Activated CD4-positive, alpha-beta memory T cell treated with anti-CD3 and anti-CD28 coated beads, Interleukin-2, amount 10 ng/mL, durations not matched to agents 7 days and 5 days (primary cell): ENCODE data around the gene GGT1. TPM values are rescaled to one million over a fixed set of nuclear protein-coding genes. Genes with fewer than 3 reads are reported as not detected.
"Not testable (repeated sequence)": the region's sequence is repeated elsewhere in the genome, so short reads cannot be mapped to it uniquely, and the experiment has no call there.

Experiments used
- CTCF ChIA-PET: fragments of 350-600 bp; sonication (Branson Sonifier 250); formaldehyde crosslinking; loops from one replicate; lab custom pipeline; 2021; ENCODE audit warnings: antibody characterized with exemption, inconsistent platforms; lab: Charles Lee
- POLR2A ChIA-PET: fragments of 350-600 bp; sonication (Branson Sonifier 250); formaldehyde crosslinking; loops from one replicate; lab custom pipeline; 2021; ENCODE audit warnings: antibody characterized with exemption; lab: Charles Lee
- DNase-seq: peaks from one replicate; pipeline ENCODE4 v3.0.0-alpha.2; 2020
- H3K27ac Mint-ChIP-seq: one replicate; pipeline ENCODE4 v1.8.0; 2021; ENCODE audit warnings: mild to moderate bottlenecking, mixed read lengths
- H3K27me3 Mint-ChIP-seq: one replicate; pipeline ENCODE4 v1.8.0; 2021; ENCODE audit warnings: mixed read lengths
- H3K36me3 Mint-ChIP-seq: one replicate; pipeline ENCODE4 v1.8.0; 2021; ENCODE audit warnings: low read depth, mixed read lengths
- H3K4me1 Mint-ChIP-seq: one replicate; pipeline ENCODE4 v1.8.0; 2021; ENCODE audit warnings: mixed read lengths
- H3K4me3 Mint-ChIP-seq: one replicate; pipeline ENCODE4 v1.8.0; 2021; ENCODE audit warnings: mild to moderate bottlenecking, mixed read lengths
- H3K9me3 Mint-ChIP-seq: one replicate; pipeline ENCODE4 v1.8.0; 2021; ENCODE audit warnings: mixed read lengths
- total RNA-seq, 2 experiments: library from RNA; stranded (reverse); gene quantifications; one replicate each; pipeline ENCODE4 v1.2.3, GENCODE V29; 2021

The GGT1 gene
- total RNA-seq, result 10 to 100 TPM; 64.6 to 68.4 TPM

DNA sequence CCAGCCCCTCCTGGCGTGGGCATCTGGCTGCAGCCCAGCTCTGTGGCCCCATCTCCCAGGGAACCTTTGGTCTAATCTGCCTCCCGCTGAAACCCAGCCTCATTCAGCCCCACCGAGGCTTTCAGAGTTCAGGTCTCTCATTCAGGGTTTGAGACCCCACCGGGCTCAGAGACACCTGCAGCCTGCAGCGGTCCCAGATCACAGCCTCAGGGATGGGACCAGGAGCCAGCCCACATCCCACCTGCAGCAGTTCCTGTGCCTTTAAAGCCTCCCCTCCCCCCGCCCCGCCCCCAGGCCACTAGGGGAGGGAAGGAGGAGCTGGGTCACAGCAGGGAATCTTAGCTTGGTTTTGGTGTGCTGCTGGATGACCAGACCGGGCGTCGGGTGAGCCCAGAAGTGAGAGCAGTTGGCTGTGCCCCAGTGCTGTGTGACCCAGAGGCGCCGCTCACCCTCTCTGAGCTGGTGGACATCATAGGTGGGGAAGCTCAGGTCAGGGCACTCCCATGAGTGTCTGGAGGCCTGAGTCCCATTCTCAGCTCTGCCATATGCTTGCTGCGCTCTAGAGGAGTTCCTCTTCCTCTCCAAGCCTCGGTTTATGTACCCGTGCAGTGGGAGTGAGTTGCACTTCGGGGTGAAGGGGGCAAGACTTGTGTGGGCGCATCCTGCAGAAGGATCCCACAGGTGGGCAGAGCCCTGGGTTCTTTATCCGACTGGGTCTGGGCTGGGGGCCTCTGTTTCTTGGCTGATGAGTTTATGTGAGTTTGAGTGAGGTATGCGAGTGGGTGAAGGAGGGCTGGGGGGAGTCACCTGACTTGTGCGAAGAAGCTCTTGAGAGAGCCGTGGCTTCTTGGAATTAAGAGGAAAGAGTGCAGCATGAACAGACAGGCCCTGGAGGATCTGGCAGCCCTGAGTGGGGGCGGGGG is at the start of gene GGT1:
Gene GGT1, plus strand, starts transcription at position 347 of the 923 bp plus-strand sequence. CDS start 7,889 bp downstream, outside the sequence.
- H3K36me3 Mint-ChIP-seq, DNase-seq, CTCF ChIA-PET, H3K9me3 Mint-ChIP-seq, POLR2A ChIA-PET, H3K27me3 Mint-ChIP-seq: not testable (repeated sequence)
- peak within 1 kb of the TSS; percentile 57 for H3K4me3 Mint-ChIP-seq
- H3K4me1 Mint-ChIP-seq, result peaks cover 57% of the 10 kb centered on the region
- H3K27ac Mint-ChIP-seq, result peak within 1 kb of the TSS; percentile 86

DNA sequence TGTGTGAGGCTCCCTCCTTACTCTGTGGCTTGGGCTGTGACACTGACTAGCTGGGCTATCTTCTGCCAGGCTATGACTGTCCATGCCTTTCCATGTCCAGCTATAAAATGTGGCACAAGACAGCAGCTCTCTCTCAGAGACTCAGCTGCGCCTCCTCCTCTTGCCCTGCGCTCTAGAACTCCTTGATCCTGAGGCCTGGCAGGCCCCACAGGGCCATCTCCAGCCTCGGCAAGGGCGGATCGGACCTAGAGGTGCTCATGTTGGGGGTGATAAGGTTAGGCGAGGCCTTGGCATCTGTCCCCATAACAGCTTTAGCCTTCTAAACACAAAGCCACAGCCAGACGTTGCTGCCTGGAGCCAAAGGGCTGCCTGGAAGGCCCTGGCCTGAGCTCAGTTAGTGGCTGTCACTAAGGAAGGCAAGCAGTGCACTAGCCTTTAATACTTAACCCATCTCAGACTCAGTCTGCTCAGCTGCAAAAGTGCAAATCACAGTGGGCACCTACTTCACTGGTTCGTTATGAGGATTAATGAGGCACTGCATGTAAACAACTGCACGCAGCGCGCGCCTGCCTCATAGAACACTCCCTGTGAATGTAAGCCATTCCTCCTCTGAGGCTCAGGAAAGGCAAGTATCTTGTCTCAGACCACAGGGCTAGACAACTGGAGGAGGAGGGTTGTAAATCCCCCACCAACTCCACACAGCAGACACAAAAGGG is 49.2 kb upstream of the GGT1 start:
- ChIA-PET CTCF (no interaction called here), POLR2A (interaction anchor here (0.9 to 3.8 kb wide), 10 partner anchors 9 to 126 kb away, joined by 3 to 17 read pairs (median 6); partner anchors contain the start of gene ADORA2A)
- Mint-ChIP-seq H3K4me3 (peak overlapping the region; percentile 93), H3K36me3 (peaks cover 34% of the 10 kb centered on the region), H3K9me3 (no peaks in the 10 kb centered on the region), H3K27me3 (no peaks in the 10 kb centered on the region), H3K4me1 (peaks cover 50% of the 10 kb centered on the region), H3K27ac (peak overlapping the region; percentile 80)
- peak; percentile 19 for DNase-seq

DNA sequence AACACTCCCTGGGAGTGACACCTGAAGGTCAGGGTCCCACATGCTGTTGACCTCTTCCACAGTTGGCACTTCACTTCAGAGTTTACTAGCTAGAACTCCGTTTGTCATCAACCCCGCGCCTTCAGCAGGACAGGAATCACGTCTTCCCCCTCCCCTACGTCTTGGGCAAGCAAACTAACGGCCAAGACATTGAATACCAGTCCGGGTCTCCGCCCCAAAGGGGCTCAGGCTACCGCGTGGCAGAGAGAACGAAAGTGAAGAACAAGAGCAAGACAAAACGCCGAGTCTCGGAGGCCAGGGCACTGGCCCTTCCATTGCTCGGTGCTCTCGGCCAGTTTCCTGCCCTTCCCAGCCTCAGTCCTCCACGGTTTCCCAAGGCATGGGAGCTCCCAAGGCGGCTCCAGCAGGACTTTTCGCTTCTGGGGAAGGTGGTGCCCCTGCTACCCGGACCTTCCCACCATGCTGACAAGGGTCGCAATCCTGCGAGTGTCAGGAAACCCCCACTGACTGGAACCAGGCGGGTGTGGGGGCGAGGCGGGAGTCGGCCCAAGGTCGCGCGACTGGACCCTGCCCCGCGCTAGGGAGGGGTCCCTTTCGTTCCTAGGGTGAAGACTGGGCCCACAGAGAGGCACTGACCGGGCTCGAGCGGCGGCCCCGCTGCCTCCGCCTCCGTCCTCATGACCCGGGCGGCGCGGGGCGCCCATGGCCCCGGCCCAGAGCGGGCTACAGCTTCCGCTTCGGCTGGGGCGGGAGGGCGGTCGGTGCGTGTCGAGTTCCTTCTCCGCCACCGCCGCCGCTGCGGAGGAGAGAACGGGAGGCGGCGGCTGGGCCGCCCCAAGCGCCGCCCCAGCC is 48.5 kb upstream of the GGT1 start, which contains the start of gene GUCD1:
Gene GUCD1, minus strand, starts transcription at position 826 of the 852 bp plus-strand sequence. Its CDS starts 147 bp downstream, at position 679.
- peak within 1 kb of the TSS; percentile 99 for H3K4me3 Mint-ChIP-seq
- H3K36me3 Mint-ChIP-seq, result peaks cover 39% of the 10 kb centered on the region
- peak within 1 kb of the TSS; percentile 93 for H3K27ac Mint-ChIP-seq
- POLR2A ChIA-PET, result interaction anchor here (0.6 to 3.8 kb wide), 26 partner anchors 10 to 660 kb away, joined by 3 to 17 read pairs (median 4); partner anchors contain the start of genes ADORA2A, CABIN1, LRRC75B and MIF
- CTCF ChIA-PET, result interaction anchor here (0.7 to 1.6 kb wide), 5 partner anchors 27 to 249 kb away, joined by 3 read pairs; no protein-coding TSS in a partner anchor
- peak; percentile 41 for DNase-seq
- H3K27me3 Mint-ChIP-seq, result no peaks in the 10 kb centered on the region
- no peaks in the 10 kb centered on the region for H3K9me3 Mint-ChIP-seq
- peaks cover 58% of the 10 kb centered on the region for H3K4me1 Mint-ChIP-seq

DNA sequence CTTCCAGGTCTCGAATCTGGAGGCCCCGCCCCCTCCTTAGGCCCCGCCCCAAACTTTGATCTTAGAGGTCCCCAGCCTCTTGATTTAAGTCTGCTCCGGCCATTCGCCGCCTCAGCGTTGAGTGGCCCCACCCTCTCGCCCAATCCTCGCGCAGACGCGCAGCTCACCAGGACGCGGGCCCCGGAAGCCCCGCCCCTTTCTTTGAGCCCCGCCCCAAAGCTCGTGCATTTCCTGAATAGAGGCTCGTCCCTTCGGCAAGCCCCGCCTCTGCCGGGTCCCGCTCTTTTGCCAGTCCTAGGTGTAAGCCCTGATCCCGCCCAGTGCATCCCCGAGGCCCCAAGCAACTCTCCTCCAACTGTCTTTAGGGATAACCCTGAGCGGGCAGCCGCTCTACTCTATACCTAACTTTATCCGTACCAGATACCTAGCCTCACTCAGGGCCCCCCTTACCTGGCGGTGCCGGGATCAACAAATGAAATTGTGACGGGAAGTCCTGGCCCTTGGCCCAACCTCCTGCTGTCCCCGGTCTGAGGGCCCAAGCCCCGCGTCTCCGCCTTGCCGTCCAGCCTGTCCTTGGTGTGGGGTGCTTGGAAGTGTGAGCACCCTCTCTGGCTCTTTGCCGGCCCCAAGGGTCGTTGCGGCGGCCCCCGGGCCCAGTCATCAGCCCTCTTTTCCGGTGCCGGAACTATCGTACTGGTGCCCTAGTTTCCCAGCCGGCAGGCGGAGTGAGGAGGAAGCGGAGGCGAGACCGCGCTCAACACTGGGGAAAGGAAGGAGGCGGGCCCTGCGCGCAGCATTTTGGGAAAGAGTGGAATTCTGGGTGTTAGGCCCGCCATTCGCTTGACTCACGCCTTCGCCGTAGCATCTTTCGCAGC is 47.6 kb upstream of the GGT1 start, which contains the start of gene SNRPD3:
Gene SNRPD3, plus strand, starts transcription at position 835 of the 875 bp plus-strand sequence. CDS start 1,676 bp downstream, outside the sequence.
- POLR2A ChIA-PET, result interaction anchor here (0.6 to 3.8 kb wide), 25 partner anchors 11 to 661 kb away, joined by 3 to 17 read pairs (median 5); partner anchors contain the start of genes ADORA2A, CABIN1, LRRC75B and MIF
- peak; percentile 100 for DNase-seq
- Mint-ChIP-seq H3K27ac (peak within 1 kb of the TSS; percentile 93), H3K4me1 (peaks cover 58% of the 10 kb centered on the region), H3K9me3 (no peaks in the 10 kb centered on the region), H3K36me3 (peaks cover 42% of the 10 kb centered on the region), H3K27me3 (no peaks in the 10 kb centered on the region), H3K4me3 (peak within 1 kb of the TSS; percentile 99)
- CTCF ChIA-PET, result interaction anchor here (0.6 to 1.6 kb wide), 6 partner anchors 28 to 248 kb away, joined by 3 read pairs; no protein-coding TSS in a partner anchor

DNA sequence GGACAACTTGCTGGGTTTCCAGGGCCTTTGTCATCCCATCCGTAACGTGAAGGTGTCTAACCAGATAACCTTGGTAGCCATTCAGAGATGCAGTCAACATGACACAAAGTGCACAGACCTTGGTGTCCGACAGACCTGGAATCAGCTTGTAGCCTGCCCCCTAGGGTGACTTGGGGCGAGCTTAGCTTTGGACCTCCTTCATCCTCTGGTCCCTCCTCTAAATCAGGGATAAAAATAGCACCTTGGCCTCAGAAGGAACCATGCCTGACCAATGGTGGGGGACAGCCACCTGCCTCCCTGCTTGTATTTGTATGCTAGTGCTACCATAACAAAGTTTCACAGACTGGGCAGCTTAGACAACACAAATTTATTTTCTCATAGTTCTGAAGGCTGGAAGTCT is 43.5 kb upstream of the GGT1 start:
- Mint-ChIP-seq H3K4me1 (peaks cover 56% of the 10 kb centered on the region), H3K4me3 (no peak overlapping the region), H3K9me3 (no peaks in the 10 kb centered on the region), H3K36me3 (peaks cover 58% of the 10 kb centered on the region), H3K27ac (no peak overlapping the region), H3K27me3 (no peaks in the 10 kb centered on the region)
- CTCF ChIA-PET, result no interaction called here
- POLR2A ChIA-PET, result interaction anchor here (1.0 kb wide), 1 partner anchor 48 kb away, joined by 4 read pairs; no protein-coding TSS in a partner anchor
- DNase-seq, result no peak

- H3K27me3 Mint-ChIP-seq, result no peaks in the 10 kb centered on the region
- peaks cover 57% of the 10 kb centered on the region for H3K36me3 Mint-ChIP-seq
- ChIA-PET POLR2A (no interaction called here), CTCF (no interaction called here)
- H3K4me3 Mint-ChIP-seq, result no peak overlapping the region
- DNase-seq, result no peak
- H3K9me3 Mint-ChIP-seq, result no peaks in the 10 kb centered on the region
- H3K4me1 Mint-ChIP-seq, result peaks cover 42% of the 10 kb centered on the region
- no peak overlapping the region for H3K27ac Mint-ChIP-seq
Observed at GRCh38 chr22:24563246-24563645, 39.7 kb upstream of the GGT1 start.

DNA sequence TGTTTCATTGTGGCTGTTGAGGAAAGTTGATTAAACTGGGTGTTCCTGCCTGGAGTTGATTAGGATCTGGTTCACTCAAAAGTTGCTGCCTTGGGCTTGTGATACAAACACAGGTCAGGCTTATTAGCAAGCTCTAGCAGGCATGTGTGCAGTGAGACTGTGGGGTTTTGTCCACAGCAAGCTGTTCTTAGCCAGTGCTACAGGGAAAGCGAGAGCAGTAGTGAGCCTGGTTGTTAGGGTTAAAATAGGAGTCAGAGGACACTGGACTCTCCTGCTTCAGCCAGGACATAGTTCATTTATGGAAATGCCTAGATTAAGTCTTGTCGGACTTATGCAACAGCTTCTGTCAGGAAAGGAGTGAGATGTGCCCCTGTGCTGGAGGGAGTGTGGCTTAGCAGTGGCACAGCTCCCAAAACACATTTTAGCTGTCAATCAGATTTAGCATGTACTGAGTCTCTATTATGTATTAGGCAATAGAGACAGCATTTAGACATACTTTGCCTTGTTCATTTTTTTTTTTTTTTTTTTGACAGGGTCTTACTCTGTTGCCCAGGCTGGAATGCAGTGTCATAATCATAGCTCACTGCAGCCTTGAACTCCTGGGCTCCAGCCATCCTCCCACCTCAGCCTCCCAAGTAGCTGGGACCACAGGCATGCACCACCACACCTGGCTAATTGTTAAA is 38.5 kb upstream of the GGT1 start:
- CTCF ChIA-PET, result no interaction called here
- H3K27me3 Mint-ChIP-seq, result no peaks in the 10 kb centered on the region
- no peak overlapping the region for H3K4me3 Mint-ChIP-seq

GRCh38 chr22:24565077-24565476 is 37.9 kb upstream of the GGT1 start:
- Mint-ChIP-seq H3K27me3 (no peaks in the 10 kb centered on the region), H3K4me1 (peaks cover 26% of the 10 kb centered on the region), H3K27ac (no peak overlapping the region), H3K9me3 (no peaks in the 10 kb centered on the region), H3K36me3 (peaks cover 54% of the 10 kb centered on the region), H3K4me3 (no peak overlapping the region)
- CTCF ChIA-PET, result no interaction called here
- no peak for DNase-seq
- POLR2A ChIA-PET, result no interaction called here

More for the DNA sequence above, 38.5 kb upstream of the GGT1 start:
- H3K9me3 Mint-ChIP-seq, result no peaks in the 10 kb centered on the region
- H3K36me3 Mint-ChIP-seq, result peaks cover 52% of the 10 kb centered on the region
- peaks cover 29% of the 10 kb centered on the region for H3K4me1 Mint-ChIP-seq
- POLR2A ChIA-PET, result interaction anchor here (1.0 kb wide), 1 partner anchor 8 kb away, joined by 5 read pairs; no protein-coding TSS in a partner anchor
- no peak overlapping the region for H3K27ac Mint-ChIP-seq
- DNase-seq, result no peak

GRCh38 chr22:24566899-24567511 is 36.0 kb upstream of the GGT1 start:
- peak overlapping the region; percentile 5 for H3K27ac Mint-ChIP-seq
- ChIA-PET POLR2A (no interaction called here), CTCF (no interaction called here)
- H3K4me1 Mint-ChIP-seq, result peaks cover 18% of the 10 kb centered on the region
- DNase-seq, result no peak
- H3K4me3 Mint-ChIP-seq, result no peak overlapping the region
- H3K36me3 Mint-ChIP-seq, result peaks cover 57% of the 10 kb centered on the region
- H3K9me3 Mint-ChIP-seq, result no peaks in the 10 kb centered on the region
- no peaks in the 10 kb centered on the region for H3K27me3 Mint-ChIP-seq

- Mint-ChIP-seq H3K27ac (no peak overlapping the region), H3K27me3 (no peaks in the 10 kb centered on the region), H3K4me1 (peaks cover 16% of the 10 kb centered on the region), H3K9me3 (no peaks in the 10 kb centered on the region), H3K4me3 (no peak overlapping the region), H3K36me3 (peaks cover 59% of the 10 kb centered on the region)
- no peak for DNase-seq
- POLR2A ChIA-PET, result no interaction called here
- CTCF ChIA-PET, result no interaction called here
Observed at GRCh38 chr22:24567668-24568067, 35.3 kb upstream of the GGT1 start.
